Measurements from ENCODE around the gene CDH4. TPM values are rescaled to one million over a fixed set of nuclear protein-coding genes. Genes with fewer than 3 reads are reported as not detected.

The CDH4 gene
- total RNA-seq, 1 donor from 2014 or later = 3.2 TPM

DNA sequence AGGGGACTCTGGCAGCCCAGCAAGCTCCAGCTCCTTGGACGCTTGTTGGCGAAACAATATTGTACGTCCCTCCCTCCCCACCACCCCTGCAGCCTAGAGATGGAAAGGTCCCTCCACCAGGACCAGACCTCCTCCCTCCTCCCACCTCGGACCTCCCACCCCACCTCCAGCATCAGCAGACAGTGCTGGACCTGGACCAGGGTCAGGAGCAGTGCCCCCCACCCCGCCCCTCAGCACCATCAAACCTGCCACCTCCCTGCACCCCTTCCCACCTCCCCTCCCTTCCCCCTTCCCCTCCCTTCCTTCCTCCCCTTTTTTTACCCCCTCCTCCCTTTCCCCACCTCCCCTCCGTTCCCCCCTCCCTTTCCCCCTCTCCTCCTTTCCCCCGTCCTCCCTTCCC, 715.2 kb downstream of the CDH4 start:
- no peak overlapping the region for H3K27ac ChIP-seq (ENCODE audit: low read depth, low read length)
- H3K9ac ChIP-seq (ENCODE audit: low read length) = no peak overlapping the region
- no peak for TF ChIP-seq EZH2 (IDR thresholded peaks at IDR 0.05; ENCODE audit: insufficient read depth, low read length)
- TF ChIP-seq, protein P1, sequence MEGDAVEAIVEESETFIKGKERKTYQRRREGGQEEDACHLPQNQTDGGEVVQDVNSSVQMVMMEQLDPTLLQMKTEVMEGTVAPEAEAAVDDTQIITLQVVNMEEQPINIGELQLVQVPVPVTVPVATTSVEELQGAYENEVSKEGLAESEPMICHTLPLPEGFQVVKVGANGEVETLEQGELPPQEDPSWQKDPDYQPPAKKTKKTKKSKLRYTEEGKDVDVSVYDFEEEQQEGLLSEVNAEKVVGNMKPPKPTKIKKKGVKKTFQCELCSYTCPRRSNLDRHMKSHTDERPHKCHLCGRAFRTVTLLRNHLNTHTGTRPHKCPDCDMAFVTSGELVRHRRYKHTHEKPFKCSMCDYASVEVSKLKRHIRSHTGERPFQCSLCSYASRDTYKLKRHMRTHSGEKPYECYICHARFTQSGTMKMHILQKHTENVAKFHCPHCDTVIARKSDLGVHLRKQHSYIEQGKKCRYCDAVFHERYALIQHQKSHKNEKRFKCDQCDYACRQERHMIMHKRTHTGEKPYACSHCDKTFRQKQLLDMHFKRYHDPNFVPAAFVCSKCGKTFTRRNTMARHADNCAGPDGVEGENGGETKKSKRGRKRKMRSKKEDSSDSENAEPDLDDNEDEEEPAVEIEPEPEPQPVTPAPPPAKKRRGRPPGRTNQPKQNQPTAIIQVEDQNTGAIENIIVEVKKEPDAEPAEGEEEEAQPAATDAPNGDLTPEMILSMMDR (IDR thresholded peaks at IDR 0.05; ENCODE audit: insufficient read depth, low read depth, low read length) = no peak
- FAIRE-seq (no peak), DNase-seq (ENCODE audit: low read depth) (no peak)
- no peaks in the 10 kb centered on the region for H3K9me3 Mint-ChIP-seq (ENCODE audit: unreplicated experiment)
- no peaks in the 10 kb centered on the region for H3K27me3 Mint-ChIP-seq (ENCODE audit: low read depth, unreplicated experiment)
- H2AFZ ChIP-seq (ENCODE audit: low read depth, low read length) = no peak overlapping the region
- no peaks in the 10 kb centered on the region for H3K4me1 Mint-ChIP-seq (ENCODE audit: low read depth, unreplicated experiment)
- no peak overlapping the region for H3K4me2 ChIP-seq (ENCODE audit: low read length)
- no peaks in the 10 kb centered on the region for H3K9me3 ChIP-seq (ENCODE audit: insufficient read depth, low read depth, low read length)
- no peaks in the 10 kb centered on the region for H4K20me1 ChIP-seq (ENCODE audit: insufficient read depth, low read length)
- no peaks in the 10 kb centered on the region for H3K36me3 ChIP-seq (ENCODE audit: insufficient read depth, low read length)
- no peaks in the 10 kb centered on the region for H3K4me1 ChIP-seq (ENCODE audit: insufficient read depth, low read length)
- H3K79me2 ChIP-seq (ENCODE audit: insufficient read depth, low read length) = no peaks in the 10 kb centered on the region
- H3K36me3 Mint-ChIP-seq (ENCODE audit: low read depth, unreplicated experiment) = peaks cover 7% of the 10 kb centered on the region
- no peak overlapping the region for H3K27ac Mint-ChIP-seq (ENCODE audit: unreplicated experiment)
- H3K4me3 Mint-ChIP-seq (ENCODE audit: unreplicated experiment) = no peak overlapping the region
- no peak overlapping the region for H3K4me3 ChIP-seq (ENCODE audit: insufficient read depth, low read depth, low read length)
- peaks cover 10% of the 10 kb centered on the region for H3K27me3 ChIP-seq (ENCODE audit: insufficient read depth, low read length)

GRCh38 chr20:61968036-61968810, 716.2 kb downstream of the CDH4 start:
- H3K27me3 ChIP-seq (ENCODE audit: insufficient read depth, low read length) = peaks cover 10% of the 10 kb centered on the region
- Mint-ChIP-seq H3K9me3 (ENCODE audit: unreplicated experiment) (no peaks in the 10 kb centered on the region), H3K36me3 (ENCODE audit: low read depth, unreplicated experiment) (peaks cover 15% of the 10 kb centered on the region), H3K4me3 (ENCODE audit: unreplicated experiment) (no peak overlapping the region), H3K27ac (ENCODE audit: unreplicated experiment) (no peak overlapping the region), H3K4me1 (ENCODE audit: low read depth, unreplicated experiment) (no peaks in the 10 kb centered on the region), H3K27me3 (ENCODE audit: low read depth, unreplicated experiment) (no peaks in the 10 kb centered on the region)
- no peak overlapping the region for H3K27ac ChIP-seq (ENCODE audit: low read depth, low read length)
- H4K20me1 ChIP-seq (ENCODE audit: insufficient read depth, low read length) = no peaks in the 10 kb centered on the region
- no peak overlapping the region for H2AFZ ChIP-seq (ENCODE audit: low read depth, low read length)
- no peak overlapping the region for H3K4me3 ChIP-seq (ENCODE audit: insufficient read depth, low read depth, low read length)
- H3K36me3 ChIP-seq (ENCODE audit: insufficient read depth, low read length) = peaks cover 3% of the 10 kb centered on the region
- H3K9me3 ChIP-seq (ENCODE audit: insufficient read depth, low read depth, low read length) = no peaks in the 10 kb centered on the region
- no peaks in the 10 kb centered on the region for H3K4me1 ChIP-seq (ENCODE audit: insufficient read depth, low read length)
- no peak for FAIRE-seq
- no peak overlapping the region for H3K9ac ChIP-seq (ENCODE audit: low read length)
- H3K79me2 ChIP-seq (ENCODE audit: insufficient read depth, low read length) = no peaks in the 10 kb centered on the region
- TF ChIP-seq, protein P1 (IDR thresholded peaks at IDR 0.05; ENCODE audit: insufficient read depth, low read depth, low read length) = no peak
- no peak for TF ChIP-seq EZH2 (IDR thresholded peaks at IDR 0.05; ENCODE audit: insufficient read depth, low read length)
- no peak for DNase-seq (ENCODE audit: low read depth)
- no peak overlapping the region for H3K4me2 ChIP-seq (ENCODE audit: low read length)

DNA sequence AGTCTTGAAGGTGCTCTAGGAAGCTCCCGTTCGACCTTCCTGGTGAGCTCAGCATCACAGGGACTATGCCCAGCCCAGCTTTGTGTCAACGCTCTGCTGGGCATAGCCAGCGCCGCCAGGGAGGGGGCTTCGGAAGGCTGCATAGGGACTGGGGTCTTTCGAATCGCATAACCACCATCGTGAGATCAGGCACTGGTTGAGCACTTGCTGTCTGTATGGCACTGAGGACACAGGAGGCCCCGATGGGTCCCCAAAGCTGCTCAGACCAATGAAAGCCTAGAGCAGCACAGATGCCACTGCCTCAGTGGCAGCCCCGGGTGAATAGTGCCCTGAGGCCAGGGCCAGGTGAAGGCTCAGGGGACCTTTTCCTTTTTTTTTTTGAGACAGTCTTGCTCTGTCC, 716.9 kb downstream of the CDH4 start:
- Histone ChIP-seq H2AFZ (ENCODE audit: low read depth, low read length) (no peak overlapping the region), H3K4me1 (ENCODE audit: insufficient read depth, low read length) (no peaks in the 10 kb centered on the region), H3K4me3 (ENCODE audit: insufficient read depth, low read depth, low read length) (no peak overlapping the region), H3K4me2 (ENCODE audit: low read length) (no peak overlapping the region), H3K9ac (ENCODE audit: low read length) (no peak overlapping the region), H3K79me2 (ENCODE audit: insufficient read depth, low read length) (no peaks in the 10 kb centered on the region), H3K27ac (ENCODE audit: low read depth, low read length) (no peak overlapping the region), H3K9me3 (ENCODE audit: insufficient read depth, low read depth, low read length) (no peaks in the 10 kb centered on the region), H4K20me1 (ENCODE audit: insufficient read depth, low read length) (no peaks in the 10 kb centered on the region), H3K27me3 (ENCODE audit: insufficient read depth, low read length) (peaks cover 10% of the 10 kb centered on the region), H3K36me3 (ENCODE audit: insufficient read depth, low read length) (peaks cover 3% of the 10 kb centered on the region)
- no peak overlapping the region for H3K27ac Mint-ChIP-seq (ENCODE audit: unreplicated experiment)
- no peaks in the 10 kb centered on the region for H3K9me3 Mint-ChIP-seq (ENCODE audit: unreplicated experiment)
- DNase-seq (ENCODE audit: low read depth) (no peak), FAIRE-seq (no peak)
- no peaks in the 10 kb centered on the region for H3K27me3 Mint-ChIP-seq (ENCODE audit: low read depth, unreplicated experiment)
- H3K36me3 Mint-ChIP-seq (ENCODE audit: low read depth, unreplicated experiment) = peaks cover 19% of the 10 kb centered on the region
- no peak for TF ChIP-seq EZH2 (IDR thresholded peaks at IDR 0.05; ENCODE audit: insufficient read depth, low read length)
- TF ChIP-seq, protein P1 (IDR thresholded peaks at IDR 0.05; ENCODE audit: insufficient read depth, low read depth, low read length) = no peak
- H3K4me3 Mint-ChIP-seq (ENCODE audit: unreplicated experiment) = no peak overlapping the region
- H3K4me1 Mint-ChIP-seq (ENCODE audit: low read depth, unreplicated experiment) = no peaks in the 10 kb centered on the region

All from astrocyte (in vitro differentiated cells and primary cell).